Calu3 (cell line): ENCODE data around the gene UBA5. TPM values are rescaled to one million over a fixed set of nuclear protein-coding genes. Genes with fewer than 3 reads are reported as not detected.

Experiments
- BruUV-seq: library from RNA; stranded (reverse); fragments of 400-500 nt; replicated peaks from 2 replicates; lab custom pipeline; 2021; lab: Mats Ljungman, UMichigan
- CTCF ChIA-PET: fragments of 300-600 bp; sonication (Branson Sonifier 250); formaldehyde crosslinking; loops from one replicate; lab custom pipeline; 2022; ENCODE audit warnings: antibody characterized with exemption; lab: Charles Lee
- DNase-seq: peaks from one replicate; pipeline ENCODE4 v3.0.0; 2022
- H3K27ac Mint-ChIP-seq: one replicate; pipeline ENCODE4 v1.8.0; 2022; ENCODE audit warnings: mixed read lengths; ENCODE audit not compliant: unreplicated experiment
- H3K27me3 Mint-ChIP-seq: one replicate; pipeline ENCODE4 v1.8.0; 2022; ENCODE audit warnings: mixed read lengths; ENCODE audit not compliant: unreplicated experiment
- H3K36me3 Mint-ChIP-seq: one replicate; pipeline ENCODE4 v1.8.0; 2022; ENCODE audit warnings: mild to moderate bottlenecking, moderate library complexity, mixed read lengths; ENCODE audit not compliant: insufficient read depth, unreplicated experiment
- H3K4me1 Mint-ChIP-seq: one replicate; pipeline ENCODE4 v1.8.0; 2022; ENCODE audit warnings: mild to moderate bottlenecking, low read depth, mixed read lengths; ENCODE audit not compliant: unreplicated experiment
- H3K4me3 Mint-ChIP-seq: one replicate; pipeline ENCODE4 v1.8.0; 2022; ENCODE audit warnings: mild to moderate bottlenecking, low read depth, moderate library complexity, mixed read lengths; ENCODE audit not compliant: unreplicated experiment
- H3K9me3 Mint-ChIP-seq: one replicate; pipeline ENCODE4 v1.8.0; 2022; ENCODE audit warnings: low read depth, mixed read lengths; ENCODE audit not compliant: unreplicated experiment
- CTCF ChIP-seq: fragments of 200-600 bp; IDR thresholded peaks from one replicate; pipeline ENCODE4 v1.8.0; 2022; ENCODE audit warnings: antibody characterized with exemption; ENCODE audit not compliant: unreplicated experiment
- intact Hi-C: fragments of 100-400 bp; cut with micrococcal nuclease; formaldehyde crosslinking; loops from one replicate; pipeline ENCODE4 v1.10.0; 2022; ENCODE audit not compliant: unreplicated experiment
- total RNA-seq: library from RNA; stranded (reverse); gene quantifications from 2 replicates; pipeline ENCODE4 v1.2.3, GENCODE V29; 2022

Gene UBA5
- total RNA-seq, 1 experiment from 2014 or later = 65.5 TPM

- Mint-ChIP-seq H3K36me3 (no peaks in the 10 kb centered on the region), H3K27ac (no peak overlapping the region), H3K27me3 (no peaks in the 10 kb centered on the region), H3K9me3 (no peaks in the 10 kb centered on the region), H3K4me3 (no peak overlapping the region), H3K4me1 (no peaks in the 10 kb centered on the region)
- intact Hi-C loops = loop anchor here (10.0 kb wide), 1 partner anchor 395 kb away; no protein-coding TSS in a partner anchor
- no TSS peak for BruUV-seq
- DNase-seq = no peak
- CTCF ChIA-PET = interaction anchor here (0.5 kb wide), 1 partner anchor 450 kb away, joined by 7 read pairs; no protein-coding TSS in a partner anchor
- no peak for TF ChIP-seq CTCF
These were observed 10.0 kb upstream of the UBA5 start for GRCh38 chr3:132650153-132650552.

- CTCF ChIA-PET = interaction anchor here (1.9 kb wide), 1 partner anchor 11 kb away, joined by 7 read pairs; no protein-coding TSS in a partner anchor
- H3K4me3 Mint-ChIP-seq = no peak overlapping the region
These were observed 7.4 kb upstream of the UBA5 start for GRCh38 chr3:132652640-132653270.

GRCh38 chr3:132654190-132654589 lies 5.9 kb upstream of the UBA5 start:
- DNase-seq = no peak
- Mint-ChIP-seq H3K36me3 (peaks cover 3% of the 10 kb centered on the region), H3K4me3 (no peak overlapping the region), H3K27me3 (no peaks in the 10 kb centered on the region), H3K27ac (no peak overlapping the region), H3K9me3 (no peaks in the 10 kb centered on the region), H3K4me1 (peaks cover 8% of the 10 kb centered on the region)
- CTCF ChIA-PET = no interaction called here
- intact Hi-C loops = loop anchor here (10.0 kb wide), 1 partner anchor 399 kb away; no protein-coding TSS in a partner anchor
- TF ChIP-seq CTCF = no peak
- no TSS peak for BruUV-seq

More at GRCh38 chr3:132652640-132653270, 7.4 kb upstream of the UBA5 start:
- Mint-ChIP-seq H3K36me3 (no peaks in the 10 kb centered on the region), H3K27me3 (no peaks in the 10 kb centered on the region), H3K4me1 (no peaks in the 10 kb centered on the region), H3K27ac (no peak overlapping the region), H3K9me3 (no peaks in the 10 kb centered on the region)
- intact Hi-C loops = loop anchor here (10.0 kb wide), 1 partner anchor 398 kb away; no protein-coding TSS in a partner anchor
- TF ChIP-seq CTCF = no peak
- DNase-seq = no peak
- BruUV-seq = no TSS peak

GRCh38 chr3:132654721-132655120 lies 5.4 kb upstream of the UBA5 start:
- DNase-seq = no peak
- no peaks in the 10 kb centered on the region for H3K27me3 Mint-ChIP-seq
- H3K4me3 Mint-ChIP-seq = no peak overlapping the region
- CTCF ChIA-PET = no interaction called here
- BruUV-seq = no TSS peak
- peaks cover 8% of the 10 kb centered on the region for H3K4me1 Mint-ChIP-seq
- TF ChIP-seq CTCF = no peak
- H3K9me3 Mint-ChIP-seq = no peaks in the 10 kb centered on the region
- intact Hi-C loops = loop anchor here (10.0 kb wide), 1 partner anchor 400 kb away; no protein-coding TSS in a partner anchor
- H3K27ac Mint-ChIP-seq = no peak overlapping the region
- peaks cover 8% of the 10 kb centered on the region for H3K36me3 Mint-ChIP-seq
